CD14-positive monocyte (primary cell): ENCODE measurements around the gene CROCC. TPM values are rescaled to one million over a fixed set of nuclear protein-coding genes. Genes with fewer than 3 reads are reported as not detected.

Source experiments
- DNase-seq, 3 donors: peaks; one replicate each; pipeline ENCODE4 v3.0.0-alpha.2; 2011 to 2022
- H2AFZ ChIP-seq: 2 replicates; pipeline ENCODE4 v1.6.0; 2012; ENCODE audit warnings: mild to moderate bottlenecking, low read depth, low read length, inconsistent platforms; ENCODE audit not compliant: insufficient read depth, poor library complexity, severe bottlenecking
- H3K27ac ChIP-seq, 2 donors: 1 replicate in 1 of 2; 2 replicates in 1 of 2; pipeline ENCODE4 v1.5.1; 2012 to 2013; ENCODE audit warnings: low read length in 2 of 2, control low read depth in 1 of 2, inconsistent platforms in 1 of 2, low read depth in 1 of 2, mild to moderate bottlenecking in 1 of 2
- H3K27me3 ChIP-seq, 2 donors: one replicate each; pipeline versions ENCODE4 v1.6.0 to v1.6.1; 2011 to 2013; ENCODE audit warnings: low read length in 2 of 2; ENCODE audit not compliant: control insufficient read depth in 2 of 2, insufficient read depth in 2 of 2
- H3K36me3 ChIP-seq, 2 donors: replicated peaks in 1 of 2; 1 replicate in 1 of 2; 2 replicates in 1 of 2; pipeline versions ENCODE4 v1.5.1 to v1.6.1; 2012 to 2013; ENCODE audit warnings: low read length in 2 of 2, control low read depth in 1 of 2, inconsistent platforms in 1 of 2, mild to moderate bottlenecking in 1 of 2; ENCODE audit not compliant: insufficient read depth in 2 of 2, control insufficient read depth in 1 of 2
- H3K4me1 ChIP-seq, 2 donors: 1 replicate in 1 of 2; 2 replicates in 1 of 2; pipeline versions ENCODE4 v1.5.1 to v1.6.1; 2012 to 2013; ENCODE audit warnings: low read length in 2 of 2, control low read depth in 1 of 2, inconsistent platforms in 1 of 2, mild to moderate bottlenecking in 1 of 2, moderate library complexity in 1 of 2; ENCODE audit not compliant: insufficient read depth in 2 of 2, control insufficient read depth in 1 of 2
- H3K4me2 ChIP-seq: replicated peaks from 2 replicates; pipeline ENCODE3; 2012; ENCODE audit warnings: low read length, moderate library complexity, mild to moderate bottlenecking; ENCODE audit not compliant: poor library complexity, severe bottlenecking; ENCODE audit errors: extremely low read depth
- H3K4me3 ChIP-seq, 3 experiments: fragments of 200-600 bp in 1 of 3; sonication (generic) in 1 of 3; replicated peaks in 1 of 3; 1 replicate in 2 of 3; 2 replicates in 1 of 3; pipeline ENCODE4 v1.5.1; 2011 to 2013; ENCODE audit warnings: low read length in 3 of 3, mild to moderate bottlenecking in 3 of 3, control low read depth in 2 of 3, low read depth in 2 of 3, inconsistent platforms in 1 of 3, moderate library complexity in 1 of 3
- H3K79me2 ChIP-seq: 2 replicates; pipeline ENCODE4 v1.6.0; 2012; ENCODE audit warnings: mild to moderate bottlenecking, control low read depth, inconsistent platforms, low read length, moderate library complexity; ENCODE audit not compliant: insufficient read depth
- H3K9ac ChIP-seq: 2 replicates; pipeline ENCODE4 v1.6.0; 2017; ENCODE audit warnings: low read length, mild to moderate bottlenecking; ENCODE audit not compliant: insufficient read depth, poor library complexity, severe bottlenecking
- H3K9me3 ChIP-seq, 2 donors: replicated peaks in 1 of 2; 1 replicate in 1 of 2; 2 replicates in 1 of 2; pipeline versions ENCODE4 v1.5.1 to v1.6.1; 2012 to 2013; ENCODE audit warnings: low read length in 2 of 2, control low read depth in 1 of 2; ENCODE audit not compliant: control insufficient read depth in 1 of 2, insufficient read depth in 1 of 2
- H4K20me1 ChIP-seq: 2 replicates; pipeline ENCODE4 v1.6.0; 2012; ENCODE audit warnings: mild to moderate bottlenecking, low read length, control low read depth, moderate library complexity; ENCODE audit not compliant: insufficient read depth
- H3K27ac Mint-ChIP-seq, 7 donors: one replicate each; pipeline ENCODE4 v1.8.0; 2020; ENCODE audit warnings: mild to moderate bottlenecking in 7 of 7, mixed read lengths in 7 of 7, moderate library complexity in 6 of 7, inconsistent platforms in 2 of 7
- H3K27me3 Mint-ChIP-seq, 3 donors: one replicate each; pipeline ENCODE4 v1.8.0; 2021 to 2022; ENCODE audit warnings: low read depth in 3 of 3, mild to moderate bottlenecking in 3 of 3, mixed read lengths in 3 of 3, moderate library complexity in 3 of 3, inconsistent platforms in 1 of 3
- H3K36me3 Mint-ChIP-seq, 2 donors: one replicate each; pipeline ENCODE4 v1.8.0; 2020; ENCODE audit warnings: mixed read lengths in 2 of 2, inconsistent platforms in 1 of 2, mild to moderate bottlenecking in 1 of 2
- H3K4me1 Mint-ChIP-seq: one replicate; pipeline ENCODE4 v1.8.0; 2020; ENCODE audit warnings: mild to moderate bottlenecking, mixed read lengths
- H3K4me3 Mint-ChIP-seq, 2 donors: one replicate each; pipeline ENCODE4 v1.8.0; 2020; ENCODE audit warnings: mild to moderate bottlenecking in 2 of 2, mixed read lengths in 2 of 2, moderate library complexity in 1 of 2
- H3K9me3 Mint-ChIP-seq, 7 donors: one replicate each; pipeline ENCODE4 v1.8.0; 2020 to 2022; ENCODE audit warnings: mixed read lengths in 7 of 7, mild to moderate bottlenecking in 6 of 7, moderate library complexity in 6 of 7, inconsistent platforms in 2 of 7
- CTCF ChIP-seq: fragments of 200-600 bp; IDR thresholded peaks from one replicate; pipeline ENCODE4 v1.8.0; 2022; ENCODE audit warnings: antibody characterized with exemption, mild to moderate bottlenecking
- WGBS: methylation state at CpG from one replicate; pipeline ENCODE4 v1.1.5; 2013; ENCODE audit warnings: missing lambda C conversion rate; ENCODE audit not compliant: insufficient coverage; 5-methylcytosine and 5-hydroxymethylcytosine counted together
- intact Hi-C, 2 donors: fragments of 100-400 bp; cut with micrococcal nuclease; formaldehyde crosslinking; loops; one replicate each; pipeline versions ENCODE4 v1.15.0 to v1.15.1; 2023
- polyA plus RNA-seq, 3 donors: library from polyadenylated mRNA; depleted of rRNA in 1 of 3; unstranded in 2 of 3; stranded (reverse) in 1 of 3; fragments of 300-500 nt in 2 of 3; fragments of >200 nt in 1 of 3; fragmentation: Illumina TruSeq in 2 of 3; gene quantifications; 1 replicate in 2 of 3; 2 replicates in 1 of 3; pipeline ENCODE4 v1.2.3, GENCODE V29; 2012 to 2021

The CROCC gene
- polyA plus RNA-seq, 3 donors, result 0.21 to 46.1 (median 0.69) TPM

GRCh38 chr1:16999863-17000262 lies 78.1 kb downstream of the CROCC start:
- TF ChIP-seq CTCF, result no peak
- Histone ChIP-seq H3K79me2 (no peaks in the 10 kb centered on the region), H3K9ac (no peak overlapping the region), H2AFZ (no peak overlapping the region), H3K27ac (no peak overlapping the region), H4K20me1 (no peaks in the 10 kb centered on the region), H3K9me3 (no peaks in the 10 kb centered on the region), H3K4me1 (no peaks in the 10 kb centered on the region), H3K4me2 (no peak overlapping the region), H3K4me3 (no peak overlapping the region), H3K27me3 (no peaks in the 10 kb centered on the region), H3K36me3 (peaks cover 66 to 97% of the 10 kb centered on the region in 2 donors)
- Mint-ChIP-seq H3K4me1 (no peaks in the 10 kb centered on the region), H3K9me3 (peaks cover 0 to 2% (median 0%) of the 10 kb centered on the region in 7 donors), H3K27me3 (no peaks in the 10 kb centered on the region), H3K4me3 (no peak overlapping the region), H3K36me3 (peaks cover 74 to 95% of the 10 kb centered on the region in 2 donors), H3K27ac (peak overlapping the region in 1 of 7 donors; percentile 0)
- 91% methylated on average over 5 of the region's 8 CpGs for WGBS
- no peak for DNase-seq
- intact Hi-C loops, result loop anchor here in 1 of 2 donors (10.0 kb wide), 1 partner anchor 65 kb away; no protein-coding TSS in a partner anchor

- Histone ChIP-seq H3K9ac (no peak overlapping the region), H4K20me1 (no peaks in the 10 kb centered on the region), H2AFZ (no peak overlapping the region), H3K27ac (no peak overlapping the region), H3K4me2 (no peak overlapping the region), H3K36me3 (peaks cover 62 to 91% of the 10 kb centered on the region in 2 donors), H3K27me3 (no peaks in the 10 kb centered on the region), H3K9me3 (no peaks in the 10 kb centered on the region), H3K79me2 (no peaks in the 10 kb centered on the region), H3K4me3 (no peak overlapping the region), H3K4me1 (no peaks in the 10 kb centered on the region)
- no peak overlapping the region for H3K27ac Mint-ChIP-seq
- no peaks in the 10 kb centered on the region for H3K4me1 Mint-ChIP-seq
- H3K9me3 Mint-ChIP-seq, result peaks cover 0 to 2% (median 0%) of the 10 kb centered on the region in 7 donors
- H3K27me3 Mint-ChIP-seq, result peaks cover 0 to 2% (median 0%) of the 10 kb centered on the region in 3 donors
- peaks cover 69 to 93% of the 10 kb centered on the region in 2 donors for H3K36me3 Mint-ChIP-seq
- WGBS, result 98% methylated on average over 16 of the region's 19 CpGs
- DNase-seq, result no peak
- no peak overlapping the region for H3K4me3 Mint-ChIP-seq
- TF ChIP-seq CTCF, result no peak
- intact Hi-C loops, result loop anchor here in 1 of 2 donors (10.0 kb wide), 1 partner anchor 63 kb away; no protein-coding TSS in a partner anchor
Observed at GRCh38 chr1:17001760-17002523, 80.2 kb downstream of the CROCC start.
